ENCODE results near the gene KRTAP1-3.

GRCh38 chr17:41019415-41019814, 15.3 kb downstream of the KRTAP1-3 start:
- no peak for TF ChIP-seq ZBTB49 (tag by site-specific recombination; IDR thresholded peaks at IDR 0.05; ENCODE audit: low read depth)
- no peak for TF ChIP-seq ZNF530 (tag by site-specific recombination; IDR thresholded peaks at IDR 0.05; ENCODE audit: low read depth)
- no peak for TF ChIP-seq PBX3 (CRISPR knock-in tag; IDR thresholded peaks at IDR 0.05)
- no peak for TF ChIP-seq SETDB1 (IDR thresholded peaks at IDR 0.05; ENCODE audit: insufficient read length, low read length)
- no peak for TF ChIP-seq REPIN1 (tag by site-specific recombination; IDR thresholded peaks at IDR 0.05; ENCODE audit: low read depth)
- TF ChIP-seq CTCF (tag by site-specific recombination; IDR thresholded peaks at IDR 0.05): no peak

Measured in HEK293 (cell line).